Neural progenitor cell (in vitro differentiated cells): ENCODE data around the gene MYO1A.
"Not testable (repeated sequence)": the region's sequence is repeated elsewhere in the genome, so short reads cannot be mapped to it uniquely, and the experiment has no call there.

Source experiments
- EZH2 ChIP-seq: fragments of 200-600 bp; sonication (generic); IDR thresholded peaks from 2 replicates; pipeline ENCODE4 v1.6.1; 2017; ENCODE audit warnings: antibody characterized with exemption, mild to moderate bottlenecking, moderate library complexity
- EZH2phosphoT487 ChIP-seq: fragments of 200-600 bp; sonication (generic); IDR thresholded peaks from 2 replicates; pipeline ENCODE4 v1.6.1; 2017; ENCODE audit warnings: antibody characterized with exemption
- TF ChIP-seq, protein P1 (sequence below): fragments of 200-600 bp; sonication (generic); IDR thresholded peaks from 2 replicates; pipeline ENCODE4 v1.5.1; 2017; ENCODE audit warnings: antibody characterized with exemption, mild to moderate bottlenecking

DNA sequence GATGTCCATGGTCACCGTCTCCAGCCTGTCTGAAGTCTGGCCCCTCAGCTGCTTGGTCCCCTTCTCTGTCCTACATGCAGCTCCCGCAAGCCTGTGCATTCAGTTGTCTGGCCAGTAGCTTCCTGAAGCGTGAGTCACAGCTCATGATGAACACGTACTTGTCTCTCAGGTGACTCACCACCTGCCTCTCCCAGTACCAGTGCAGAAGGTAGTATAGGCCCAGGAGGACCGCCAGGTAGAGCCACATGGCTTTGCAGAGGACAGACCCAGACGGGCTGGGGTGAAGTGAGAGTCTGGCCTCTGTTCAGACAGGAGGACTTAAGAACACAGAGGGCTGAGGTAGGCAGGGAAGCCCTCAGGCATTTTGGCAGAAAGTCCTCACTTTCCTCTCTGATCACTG is 64.2 kb downstream of the MYO1A start:
- TF ChIP-seq, protein P1, sequence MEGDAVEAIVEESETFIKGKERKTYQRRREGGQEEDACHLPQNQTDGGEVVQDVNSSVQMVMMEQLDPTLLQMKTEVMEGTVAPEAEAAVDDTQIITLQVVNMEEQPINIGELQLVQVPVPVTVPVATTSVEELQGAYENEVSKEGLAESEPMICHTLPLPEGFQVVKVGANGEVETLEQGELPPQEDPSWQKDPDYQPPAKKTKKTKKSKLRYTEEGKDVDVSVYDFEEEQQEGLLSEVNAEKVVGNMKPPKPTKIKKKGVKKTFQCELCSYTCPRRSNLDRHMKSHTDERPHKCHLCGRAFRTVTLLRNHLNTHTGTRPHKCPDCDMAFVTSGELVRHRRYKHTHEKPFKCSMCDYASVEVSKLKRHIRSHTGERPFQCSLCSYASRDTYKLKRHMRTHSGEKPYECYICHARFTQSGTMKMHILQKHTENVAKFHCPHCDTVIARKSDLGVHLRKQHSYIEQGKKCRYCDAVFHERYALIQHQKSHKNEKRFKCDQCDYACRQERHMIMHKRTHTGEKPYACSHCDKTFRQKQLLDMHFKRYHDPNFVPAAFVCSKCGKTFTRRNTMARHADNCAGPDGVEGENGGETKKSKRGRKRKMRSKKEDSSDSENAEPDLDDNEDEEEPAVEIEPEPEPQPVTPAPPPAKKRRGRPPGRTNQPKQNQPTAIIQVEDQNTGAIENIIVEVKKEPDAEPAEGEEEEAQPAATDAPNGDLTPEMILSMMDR = not testable (repeated sequence)
- TF ChIP-seq EZH2, EZH2phosphoT487: not testable (repeated sequence)
